ENCODE results near the gene ABR. TPM values are rescaled to one million over a fixed set of nuclear protein-coding genes. Genes with fewer than 3 reads are reported as not detected.
A peak's percentile ranks its signal among the peaks of the same experiment; 100 is the strongest.

The ABR gene
- total and polyA plus RNA-seq, 10 donors = 18.5 to 183 (median 121) TPM

DNA sequence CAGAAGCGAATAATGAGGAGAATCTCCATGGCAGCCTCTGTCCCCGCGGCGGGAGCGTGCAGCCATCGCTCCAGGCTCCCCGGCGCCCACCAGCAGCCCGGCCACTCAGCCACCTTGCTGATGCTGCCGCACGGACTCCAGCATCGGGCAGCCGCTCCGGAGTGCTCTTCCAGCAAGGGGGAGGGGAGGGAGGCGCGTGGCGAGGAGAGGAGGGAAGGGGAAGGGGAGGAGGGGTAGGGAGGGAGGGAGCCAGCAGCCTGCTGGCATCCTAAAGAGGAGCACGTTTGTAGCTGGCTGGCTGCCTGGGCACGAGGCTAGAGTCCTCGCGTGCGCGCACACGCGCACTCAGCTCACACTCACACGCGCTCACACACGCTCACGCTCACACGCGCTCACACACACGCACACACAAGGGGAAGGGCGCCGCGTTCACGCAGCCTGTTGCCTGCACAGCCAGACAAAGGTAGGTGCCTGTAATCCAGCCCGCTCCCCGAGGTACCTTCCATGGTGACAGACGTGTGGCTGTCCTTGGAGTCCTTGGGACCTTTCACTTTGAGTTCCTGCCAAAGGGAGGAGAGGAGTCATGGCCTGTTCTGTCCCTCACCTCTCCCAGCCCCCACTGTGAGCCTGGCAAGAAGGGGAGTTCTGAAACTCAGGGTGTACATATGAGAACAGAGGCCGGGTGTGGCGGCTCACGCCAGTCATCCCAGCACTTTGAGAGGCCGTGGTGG, 100.8 kb downstream of the ABR start:
- Histone ChIP-seq H3K4me3 (no peak overlapping the region), H3K9me3 (no peaks in the 10 kb centered on the region), H3K4me1 (peaks cover 0 to 17% (median 8%) of the 10 kb centered on the region in 6 donors), H3K36me3 (peaks cover 0 to 100% (median 55%) of the 10 kb centered on the region in 6 donors), H3K27me3 (replicated peaks in 1 of 7) (no peaks in the 10 kb centered on the region), H3K27ac (no peak overlapping the region)
- 88 to 94% (median 91%) methylated on average over 36 to 43 of the region's 43 CpGs for WGBS, 5 donors
- no peak for DNase-seq
- intact Hi-C loops (cut with DNase I; ENCODE audit: low total_unique reads) = no loop called here
- TF ChIP-seq POLR2AphosphoS5 (IDR thresholded peaks at IDR 0.05) (peak in 1 of 3 donors; percentile 32), POLR2A (IDR thresholded peaks at IDR 0.05) (no peak)
- TF ChIP-seq, protein P1, sequence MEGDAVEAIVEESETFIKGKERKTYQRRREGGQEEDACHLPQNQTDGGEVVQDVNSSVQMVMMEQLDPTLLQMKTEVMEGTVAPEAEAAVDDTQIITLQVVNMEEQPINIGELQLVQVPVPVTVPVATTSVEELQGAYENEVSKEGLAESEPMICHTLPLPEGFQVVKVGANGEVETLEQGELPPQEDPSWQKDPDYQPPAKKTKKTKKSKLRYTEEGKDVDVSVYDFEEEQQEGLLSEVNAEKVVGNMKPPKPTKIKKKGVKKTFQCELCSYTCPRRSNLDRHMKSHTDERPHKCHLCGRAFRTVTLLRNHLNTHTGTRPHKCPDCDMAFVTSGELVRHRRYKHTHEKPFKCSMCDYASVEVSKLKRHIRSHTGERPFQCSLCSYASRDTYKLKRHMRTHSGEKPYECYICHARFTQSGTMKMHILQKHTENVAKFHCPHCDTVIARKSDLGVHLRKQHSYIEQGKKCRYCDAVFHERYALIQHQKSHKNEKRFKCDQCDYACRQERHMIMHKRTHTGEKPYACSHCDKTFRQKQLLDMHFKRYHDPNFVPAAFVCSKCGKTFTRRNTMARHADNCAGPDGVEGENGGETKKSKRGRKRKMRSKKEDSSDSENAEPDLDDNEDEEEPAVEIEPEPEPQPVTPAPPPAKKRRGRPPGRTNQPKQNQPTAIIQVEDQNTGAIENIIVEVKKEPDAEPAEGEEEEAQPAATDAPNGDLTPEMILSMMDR (IDR thresholded peaks at IDR 0.05 in 8 of 11, conservative IDR thresholded peaks at IDR 0.05 in 3 of 11) = no peak

GRCh38 chr17:1077986-1078711, 101.6 kb downstream of the ABR start:
- Histone ChIP-seq H3K36me3 (peaks cover 0 to 100% (median 50%) of the 10 kb centered on the region in 6 donors), H3K27me3 (replicated peaks in 1 of 7) (no peaks in the 10 kb centered on the region), H3K27ac (no peak overlapping the region), H3K4me3 (no peak overlapping the region), H3K4me1 (peaks cover 0 to 17% (median 8%) of the 10 kb centered on the region in 6 donors), H3K9me3 (no peaks in the 10 kb centered on the region)
- 88 to 92% (median 90%) methylated on average over 42 of the region's 42 CpGs for WGBS, 5 donors
- intact Hi-C loops (cut with DNase I; ENCODE audit: low total_unique reads) = no loop called here
- no peak for DNase-seq
- TF ChIP-seq POLR2A (IDR thresholded peaks at IDR 0.05) = no peak
- peak in 1 of 3 donors; percentile 16 for TF ChIP-seq POLR2AphosphoS5 (IDR thresholded peaks at IDR 0.05)

GRCh38 chr17:1077581-1077985, 102.2 kb downstream of the ABR start:
- H3K9me3 ChIP-seq = no peaks in the 10 kb centered on the region
- H3K36me3 ChIP-seq = peaks cover 0 to 100% (median 46%) of the 10 kb centered on the region in 6 donors
- no peak overlapping the region for H3K4me3 ChIP-seq
- TF ChIP-seq POLR2A (IDR thresholded peaks at IDR 0.05) = no peak
- no peak for TF ChIP-seq POLR2AphosphoS5 (IDR thresholded peaks at IDR 0.05)
- TF ChIP-seq, protein P1 (IDR thresholded peaks at IDR 0.05 in 8 of 11, conservative IDR thresholded peaks at IDR 0.05 in 3 of 11) = no peak
- no peak overlapping the region for H3K27ac ChIP-seq
- H3K4me1 ChIP-seq = peaks cover 0 to 17% (median 8%) of the 10 kb centered on the region in 6 donors
- no peaks in the 10 kb centered on the region for H3K27me3 ChIP-seq (replicated peaks in 1 of 7)
- intact Hi-C loops (cut with DNase I; ENCODE audit: low total_unique reads) = no loop called here
- WGBS, 5 donors = 86 to 94% (median 92%) methylated on average over 10 of the region's 10 CpGs
- no peak for DNase-seq

GRCh38 chr17:1076982-1077302, 102.8 kb downstream of the ABR start:
- H3K9me3 ChIP-seq = no peaks in the 10 kb centered on the region
- peaks cover 0 to 17% (median 8%) of the 10 kb centered on the region in 6 donors for H3K4me1 ChIP-seq
- peak; percentile 16 for DNase-seq
- TF ChIP-seq POLR2AphosphoS5 (IDR thresholded peaks at IDR 0.05) (no peak), POLR2A (IDR thresholded peaks at IDR 0.05) (no peak)
- TF ChIP-seq, protein P1 (IDR thresholded peaks at IDR 0.05 in 8 of 11, conservative IDR thresholded peaks at IDR 0.05 in 3 of 11) = no peak
- peaks cover 0 to 100% (median 42%) of the 10 kb centered on the region in 6 donors for H3K36me3 ChIP-seq
- H3K27ac ChIP-seq = no peak overlapping the region
- intact Hi-C loops (cut with DNase I; ENCODE audit: low total_unique reads) = no loop called here
- no peaks in the 10 kb centered on the region for H3K27me3 ChIP-seq (replicated peaks in 1 of 7)
- H3K4me3 ChIP-seq = no peak overlapping the region
- WGBS, 5 donors = 83 to 92% (median 89%) methylated on average over 6 of the region's 6 CpGs

All from spleen (tissue), 11 donors.